Prostate gland (tissue), 2 donors: Measurements from ENCODE around the gene GRK2. TPM values are rescaled to one million over a fixed set of nuclear protein-coding genes. Genes with fewer than 3 reads are reported as not detected.

ENCODE experiments used
- DNase-seq: peaks from one replicate; pipeline ENCODE4 v3.0.0-alpha.2; 2019; ENCODE audit warnings: low spot score
- H3K27ac ChIP-seq, 2 donors: fragments of 200-600 bp; sonication (generic); 2 replicates each; pipeline ENCODE4 v1.5.1; 2017 to 2019
- H3K27me3 ChIP-seq: fragments of 200-600 bp; sonication (generic); replicated peaks from 2 replicates; pipeline ENCODE4 v1.5.1; 2019; ENCODE audit not compliant: insufficient read depth
- H3K36me3 ChIP-seq, 2 donors: fragments of 200-600 bp; sonication (generic); 1 replicate in 1 of 2; 2 replicates in 1 of 2; pipeline versions ENCODE4 v1.5.1 to v1.8.1; 2017 to 2019
- H3K4me1 ChIP-seq: fragments of 200-600 bp; sonication (generic); replicated peaks from 2 replicates; pipeline ENCODE4 v1.5.1; 2019
- H3K4me3 ChIP-seq, 2 donors: fragments of 200-600 bp; sonication (generic); 2 replicates each; pipeline ENCODE4 v1.5.1; 2017 to 2019
- H3K9me3 ChIP-seq: fragments of 200-600 bp; sonication (generic); 2 replicates; pipeline ENCODE4 v1.5.1; 2017
- CTCF ChIP-seq, 4 experiments: fragments of 200-600 bp in 2 of 4; fragments of 450-650 bp in 2 of 4; sonication (generic) in 2 of 4; IDR thresholded peaks; 1 replicate in 3 of 4; 2 replicates in 1 of 4; pipeline ENCODE4 v1.5.1; 2016 to 2019; ENCODE audit warnings: antibody characterized with exemption in 4 of 4, mild to moderate bottlenecking in 2 of 4, moderate library complexity in 2 of 4
- POLR2A ChIP-seq: fragments of 450-650 bp; IDR thresholded peaks from one replicate; pipeline ENCODE4 v1.6.1; 2016; ENCODE audit warnings: antibody characterized with exemption, mild to moderate bottlenecking
- POLR2AphosphoS5 ChIP-seq: sonication (generic); formaldehyde crosslinking; IDR thresholded peaks from one replicate; pipeline ENCODE4 v1.6.1; 2017; ENCODE audit warnings: antibody characterized with exemption
- WGBS: methylation state at CpG from one replicate; pipeline ENCODE4 v1.1.5; 2018; 5-methylcytosine and 5-hydroxymethylcytosine counted together
- intact Hi-C: fragments of 100-400 bp; cut with DNase I; formaldehyde crosslinking; loops from one replicate; pipeline ENCODE4 v1.14.2; 2022
- total RNA-seq, 2 donors: library from RNA; depleted of rRNA; stranded (reverse); fragments of >200 nt; gene quantifications; one replicate each; pipeline ENCODE4 v1.1.0, GENCODE V29; 2016

Gene GRK2
- total RNA-seq, 2 donors from 2014 or later = 102 to 111 TPM

- Histone ChIP-seq H3K27ac (peak overlapping the region; percentile 36 to 50), H3K4me1 (peaks cover 2% of the 10 kb centered on the region), H3K27me3 (no peaks in the 10 kb centered on the region), H3K36me3 (no peaks in the 10 kb centered on the region), H3K4me3 (no peak overlapping the region), H3K9me3 (no peaks in the 10 kb centered on the region)
- peak; percentile 75 for DNase-seq
- 52% methylated on average over 22 of the region's 22 CpGs for WGBS
- intact Hi-C loops = loop anchor here (5.0 kb wide), 1 partner anchor 119 kb away; no protein-coding TSS in a partner anchor
- peak; percentile 73 to 92 (median 90) for TF ChIP-seq CTCF (IDR thresholded peaks at IDR 0.05)
- TF ChIP-seq POLR2AphosphoS5 = peak; percentile 81
- no peak for TF ChIP-seq POLR2A
These were observed 3.3 kb upstream of the GRK2 start for GRCh38 chr11:67262731-67263675.

GRCh38 chr11:67264260-67264659 is 2.0 kb upstream of the GRK2 start:
- H3K27ac ChIP-seq = no peak overlapping the region
- no peak overlapping the region for H3K4me3 ChIP-seq
- no peaks in the 10 kb centered on the region for H3K36me3 ChIP-seq
- H3K9me3 ChIP-seq = no peaks in the 10 kb centered on the region
- H3K4me1 ChIP-seq = peaks cover 13% of the 10 kb centered on the region
- TF ChIP-seq CTCF (IDR thresholded peaks at IDR 0.05) (no peak), POLR2A (no peak), POLR2AphosphoS5 (no peak)
- WGBS = 97% methylated on average over 5 of the region's 5 CpGs
- intact Hi-C loops = loop anchor here (5.0 kb wide), 1 partner anchor 118 kb away; no protein-coding TSS in a partner anchor
- H3K27me3 ChIP-seq = no peaks in the 10 kb centered on the region
- no peak for DNase-seq

GRCh38 chr11:67264877-67265632 is 1.2 kb upstream of the GRK2 start:
- peak overlapping the region; percentile 67 to 76 for H3K27ac ChIP-seq
- H3K27me3 ChIP-seq = no peaks in the 10 kb centered on the region
- TF ChIP-seq POLR2A = no peak
- TF ChIP-seq CTCF (IDR thresholded peaks at IDR 0.05) = no peak
- TF ChIP-seq POLR2AphosphoS5 = no peak
- WGBS = 94% methylated on average over 7 of the region's 7 CpGs
- H3K4me1 ChIP-seq = peaks cover 19% of the 10 kb centered on the region
- intact Hi-C loops = loop anchor here (5.0 kb wide), 2 partner anchors 37 to 117 kb away; partner anchors contain the start of gene SSH3
- H3K9me3 ChIP-seq = no peaks in the 10 kb centered on the region
- no peak overlapping the region for H3K4me3 ChIP-seq
- no peaks in the 10 kb centered on the region for H3K36me3 ChIP-seq
- DNase-seq = no peak

GRCh38 chr11:67265633-67266448 is 432 bp upstream of the GRK2 start:
- peak; percentile 70 for DNase-seq
- Histone ChIP-seq H3K9me3 (no peaks in the 10 kb centered on the region), H3K27ac (peak overlapping the region; percentile 67 to 76), H3K4me3 (no peak overlapping the region), H3K36me3 (no peaks in the 10 kb centered on the region), H3K4me1 (peaks cover 27% of the 10 kb centered on the region), H3K27me3 (no peaks in the 10 kb centered on the region)
- WGBS = 17% methylated on average over 36 of the region's 54 CpGs
- intact Hi-C loops = loop anchor here (1.0 to 5.0 kb wide), 2 partner anchors 36 to 51 kb away; partner anchors contain the start of gene SSH3
- TF ChIP-seq POLR2AphosphoS5 (peak; percentile 23), CTCF (IDR thresholded peaks at IDR 0.05) (peak; percentile 76 to 97 (median 86)), POLR2A (no peak)
